ENCODE data around the gene CANT1. TPM values are rescaled to one million over a fixed set of nuclear protein-coding genes. Genes with fewer than 3 reads are reported as not detected.

The CANT1 gene
- total RNA-seq, 1 experiment from 2014 or later = 33.0 TPM

DNA sequence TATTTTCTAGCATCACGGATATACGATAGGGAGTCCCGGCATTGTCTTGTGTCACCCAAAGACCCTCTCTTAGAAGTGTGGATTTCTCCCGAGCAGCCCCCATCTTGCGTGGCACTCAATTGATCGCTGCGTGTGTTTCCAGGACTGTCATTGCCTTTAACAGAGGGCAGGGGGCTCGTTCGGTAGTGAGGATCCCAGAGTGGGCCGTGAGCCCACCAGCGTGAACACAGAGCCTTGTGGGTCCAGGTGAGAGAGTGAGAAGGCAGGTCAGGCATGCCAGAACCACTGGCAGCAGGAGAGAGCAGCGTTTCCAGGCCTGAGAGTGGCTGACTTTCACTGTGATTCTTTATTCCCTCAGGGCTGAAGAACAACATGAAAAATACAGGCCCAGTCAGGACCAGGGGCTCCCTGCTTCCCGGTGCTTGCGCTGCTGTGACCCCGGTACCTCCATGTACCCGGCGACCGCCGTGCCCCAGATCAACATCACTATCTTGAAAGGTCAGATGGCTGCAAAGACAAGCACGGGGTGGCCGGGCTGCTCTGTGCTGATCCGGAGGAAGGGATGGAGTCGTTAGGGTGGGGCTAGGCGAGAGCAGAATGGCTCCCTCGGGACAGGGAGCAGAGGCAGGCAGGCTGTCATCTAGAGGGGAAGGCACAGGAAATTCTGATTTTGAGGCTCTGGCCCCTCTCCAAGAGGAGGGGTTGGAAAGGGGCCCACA lies 36.8 kb upstream of the CANT1 start:
- Histone ChIP-seq H3K4ac (ENCODE audit: low read depth, low read length) (no peak overlapping the region), H3K4me1 (ENCODE audit: insufficient read depth, low read length) (no peaks in the 10 kb centered on the region), H3K79me1 (ENCODE audit: insufficient read depth, low read depth, low read length, poor library complexity, severe bottlenecking) (no peaks in the 10 kb centered on the region), H3K9me3 (ENCODE audit: control insufficient read depth, low read depth, low read length) (no peaks in the 10 kb centered on the region), H2BK120ac (ENCODE audit: low read depth, low read length, poor library complexity, severe bottlenecking) (no peak overlapping the region), H2BK20ac (ENCODE audit: low read depth, low read length, poor library complexity, severe bottlenecking) (no peak overlapping the region), H2AFZ (ENCODE audit: low read length) (no peak overlapping the region), H3K18ac (ENCODE audit: insufficient read length, low read depth, low read length) (no peak overlapping the region), H3K79me2 (ENCODE audit: insufficient read depth, low read length) (no peaks in the 10 kb centered on the region), H2BK12ac (ENCODE audit: insufficient read length, low read depth, low read length) (no peak overlapping the region), H2BK5ac (ENCODE audit: insufficient read length, low read length) (no peak overlapping the region), H4K20me1 (ENCODE audit: control insufficient read depth, insufficient read depth, insufficient read length) (peaks cover 2% of the 10 kb centered on the region), H3K4me2 (ENCODE audit: insufficient read depth, insufficient read length, low read length) (no peak overlapping the region), H2AK5ac (ENCODE audit: insufficient read length, low read length) (no peak overlapping the region), H3K14ac (ENCODE audit: insufficient read depth, low read length) (no peak overlapping the region), H3K23ac (ENCODE audit: insufficient read length, low read depth, low read length) (no peak overlapping the region), H3K56ac (ENCODE audit: insufficient read length, low read depth, low read length) (no peak overlapping the region), H3T11ph (ENCODE audit: low read length) (no peak overlapping the region), H3K23me2 (ENCODE audit: insufficient read length, low read depth, low read length, poor library complexity, severe bottlenecking) (no peaks in the 10 kb centered on the region), H2BK15ac (ENCODE audit: low read depth, low read length) (no peak overlapping the region), H4K5ac (ENCODE audit: insufficient read length, low read depth, low read length) (no peak overlapping the region), H4K8ac (replicated peaks; ENCODE audit: insufficient read length, low read depth, low read length) (no peak overlapping the region), H3K27ac (ENCODE audit: insufficient read length, low read depth, low read length) (no peak overlapping the region), H3K9ac (ENCODE audit: extremely low read depth, insufficient read length, low read length) (no peak overlapping the region), H3K27me3 (ENCODE audit: insufficient read depth, low read length) (no peaks in the 10 kb centered on the region), H4K91ac (ENCODE audit: insufficient read length, low read depth, low read length) (no peak overlapping the region)
- Mint-ChIP-seq H3K36me3 (ENCODE audit: insufficient read depth in 1 of 3, low read depth in 3 of 3) (peaks cover 0 to 2% (median 0%) of the 10 kb centered on the region in 3 experiments; a peak in 1 of 7 replicates), H3K4me1 (peaks cover 0 to 14% of the 10 kb centered on the region in 2 experiments; a peak in 2 of 4 replicates), H3K27ac (no peak overlapping the region; a peak in 2 of 7 replicates), H3K9me3 (peaks cover 8 to 11% of the 10 kb centered on the region in 2 experiments; a peak in 4 of 5 replicates), H3K4me3 (no peak overlapping the region; a peak in 1 of 5 replicates), H3K27me3 (ENCODE audit: low read depth) (peaks cover 81% of the 10 kb centered on the region)
- DNase-seq = no peak
- no CpG with 5 or more reads among the region's 25 CpGs for WGBS (ENCODE audit: extremely low coverage, insufficient read length, low lambda C conversion rate)
- TF ChIP-seq, protein P1, sequence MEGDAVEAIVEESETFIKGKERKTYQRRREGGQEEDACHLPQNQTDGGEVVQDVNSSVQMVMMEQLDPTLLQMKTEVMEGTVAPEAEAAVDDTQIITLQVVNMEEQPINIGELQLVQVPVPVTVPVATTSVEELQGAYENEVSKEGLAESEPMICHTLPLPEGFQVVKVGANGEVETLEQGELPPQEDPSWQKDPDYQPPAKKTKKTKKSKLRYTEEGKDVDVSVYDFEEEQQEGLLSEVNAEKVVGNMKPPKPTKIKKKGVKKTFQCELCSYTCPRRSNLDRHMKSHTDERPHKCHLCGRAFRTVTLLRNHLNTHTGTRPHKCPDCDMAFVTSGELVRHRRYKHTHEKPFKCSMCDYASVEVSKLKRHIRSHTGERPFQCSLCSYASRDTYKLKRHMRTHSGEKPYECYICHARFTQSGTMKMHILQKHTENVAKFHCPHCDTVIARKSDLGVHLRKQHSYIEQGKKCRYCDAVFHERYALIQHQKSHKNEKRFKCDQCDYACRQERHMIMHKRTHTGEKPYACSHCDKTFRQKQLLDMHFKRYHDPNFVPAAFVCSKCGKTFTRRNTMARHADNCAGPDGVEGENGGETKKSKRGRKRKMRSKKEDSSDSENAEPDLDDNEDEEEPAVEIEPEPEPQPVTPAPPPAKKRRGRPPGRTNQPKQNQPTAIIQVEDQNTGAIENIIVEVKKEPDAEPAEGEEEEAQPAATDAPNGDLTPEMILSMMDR (conservative IDR thresholded peaks at IDR 0.05) = no peak; the same call in 2 of the 3 replicates
